ENCODE results near the gene PPM1D.

- no peak for TF ChIP-seq CTCF (conservative IDR thresholded peaks at IDR 0.05; ENCODE audit: low read length)
- TF ChIP-seq EZH2phosphoT487 (IDR thresholded peaks at IDR 0.05; ENCODE audit: borderline replicate concordance) = no peak
Observed at GRCh38 chr17:60637683-60638082, 37.7 kb downstream of the PPM1D start.

Data from Loucy (cell line).